ENCODE data around the gene CDKN1A. TPM values are rescaled to one million over a fixed set of nuclear protein-coding genes. Genes with fewer than 3 reads are reported as not detected.

CDKN1A gene
- total and polyA plus RNA-seq, 9 of the 15 experiments (the other 6 are each of a cell fraction or from before 2014, with no cell fraction given): 0.25 to 8.1 (median 5.1) TPM

GRCh38 chr6:36679043-36679833 is 724 bp downstream of the CDKN1A start (continued):
- TF ChIP-seq DEAF1 (CRISPR knock-in tag; IDR thresholded peaks at IDR 0.05) (no peak), HCFC1 (IDR thresholded peaks at IDR 0.05; ENCODE audit: low read depth, low read length) (no peak), ZNF280A (IDR thresholded peaks at IDR 0.05; ENCODE audit: low read depth, partially characterized antibody) (no peak), BACH1 (tag; IDR thresholded peaks at IDR 0.05) (no peak), TGIF2 (CRISPR knock-in tag; IDR thresholded peaks at IDR 0.05) (0 out of 2 replicates have a peak, but pooled peaks have one; percentile 34), ZNF589 (CRISPR knock-in tag; IDR thresholded peaks at IDR 0.05; ENCODE audit: low read depth) (no peak), SAP30 (IDR thresholded peaks at IDR 0.05; ENCODE audit: borderline replicate concordance, insufficient read depth, low read depth, low read length, poor library complexity, severe bottlenecking) (no peak), ZNF280B (CRISPR knock-in tag; IDR thresholded peaks at IDR 0.05) (no peak), NELFE (IDR thresholded peaks at IDR 0.05; ENCODE audit: insufficient read depth, insufficient read length) (no peak), ZHX1 (conservative IDR thresholded peaks at IDR 0.05; ENCODE audit: low read length) (no peak), HINFP (tag; conservative IDR thresholded peaks at IDR 0.05; ENCODE audit: low read depth) (no peak), NFE2 (IDR thresholded peaks at IDR 0.05; ENCODE audit: low read depth) (no peak), CREM (IDR thresholded peaks at IDR 0.05; ENCODE audit: low read depth) (0 out of 2 replicates have a peak, but pooled peaks have one; percentile 23), E2F3 (CRISPR knock-in tag; IDR thresholded peaks at IDR 0.05) (no peak), ZNF444 (CRISPR knock-in tag; IDR thresholded peaks at IDR 0.05) (no peak), ZNF445 (CRISPR knock-in tag; IDR thresholded peaks at IDR 0.05; ENCODE audit: low read depth) (no peak), HDAC3 (IDR thresholded peaks at IDR 0.05; ENCODE audit: borderline replicate concordance, partially characterized antibody) (no peak), FUS (optimal IDR thresholded peaks at IDR 0.05; ENCODE audit: low read depth, low read length) (no peak)

Measured in K562 (cell line).